Cerebellar nuclear complex (tissue), 1 donor: ENCODE data around the gene ETFB.

Experiments
- DNase-seq, 2 experiments: peaks; one replicate each; lab custom pipeline; 2025; lab: John Stamatoyannopoulos, UW

Gene ETFB

GRCh38 chr19:51351266-51351990 lies 14.8 kb downstream of the ETFB start:
- DNase-seq, result no peak

GRCh38 chr19:51347209-51347928 lies 18.8 kb downstream of the ETFB start:
- DNase-seq, result no peak

GRCh38 chr19:51346742-51347141 lies 19.4 kb downstream of the ETFB start:
- no peak for DNase-seq

- DNase-seq, result no peak
Observed at GRCh38 chr19:51345076-51345620, 21.0 kb downstream of the ETFB start.

- no peak for DNase-seq
Observed at GRCh38 chr19:51342631-51343569, 23.3 kb downstream of the ETFB start.

GRCh38 chr19:51341976-51342580 lies 24.1 kb downstream of the ETFB start, which contains the start of gene VSIG10L:
Gene VSIG10L, minus strand, starts transcription at chr19:51342139. Its CDS starts 15 bp downstream, at chr19:51342124.
- DNase-seq, result no peak

GRCh38 chr19:51341066-51341465 lies 25.1 kb downstream of the ETFB start:
- no peak for DNase-seq

GRCh38 chr19:51339687-51340656 lies 26.2 kb downstream of the ETFB start:
- peak; percentile 74 to 85 for DNase-seq

- DNase-seq, result no peak
Observed at GRCh38 chr19:51339313-51339686, 26.9 kb downstream of the ETFB start.

GRCh38 chr19:51338563-51339312 lies 27.4 kb downstream of the ETFB start:
- DNase-seq, result peak in 1 of 2 experiments; percentile 39

GRCh38 chr19:51337861-51338562 lies 28.2 kb downstream of the ETFB start:
- DNase-seq, result no peak

GRCh38 chr19:51337141-51337860 lies 28.9 kb downstream of the ETFB start:
- no peak for DNase-seq

GRCh38 chr19:51333836-51334460 lies 32.2 kb downstream of the ETFB start:
- DNase-seq, result peak; percentile 96 to 97

GRCh38 chr19:51331716-51332115 lies 34.5 kb downstream of the ETFB start:
- no peak for DNase-seq

GRCh38 chr19:51331193-51331592 lies 35.0 kb downstream of the ETFB start:
- no peak for DNase-seq

- no peak for DNase-seq
Observed at GRCh38 chr19:51330366-51330765, 35.8 kb downstream of the ETFB start.

- no peak for DNase-seq
Observed at GRCh38 chr19:51329411-51329810, 36.8 kb downstream of the ETFB start.
